Measurements from ENCODE around the gene FKBP1A. TPM values are rescaled to one million over a fixed set of nuclear protein-coding genes. Genes with fewer than 3 reads are reported as not detected.
A peak's percentile ranks its signal among the peaks of the same experiment; 100 is the strongest.

Gene FKBP1A
- total RNA-seq, 2 experiments from 2014 or later = 259 to 282 TPM

GRCh38 chr20:1338096-1338495 is 54.8 kb downstream of the FKBP1A start:
- peaks cover 16% of the 10 kb centered on the region for H3K36me3 Mint-ChIP-seq (ENCODE audit: low read depth)
- intact Hi-C loops (cut with micrococcal nuclease) = no loop called here
- TF ChIP-seq CTCF (IDR thresholded peaks at IDR 0.05) = no peak
- ChIA-PET CTCF (no interaction called here), POLR2A (interaction anchor here (0.7 kb wide), 1 partner anchor 9 kb away, joined by 3 read pairs; no protein-coding TSS in a partner anchor)
- no peak overlapping the region for H3K27ac Mint-ChIP-seq
- H3K4me1 Mint-ChIP-seq (ENCODE audit: low read depth) = peaks cover 27% of the 10 kb centered on the region
- ATAC-seq (no peak), DNase-seq (no peak)
- no peaks in the 10 kb centered on the region for H3K9me3 Mint-ChIP-seq
- H3K27me3 Mint-ChIP-seq = no peaks in the 10 kb centered on the region
- H3K4me3 Mint-ChIP-seq = no peak overlapping the region

- ChIA-PET CTCF (no interaction called here), POLR2A (interaction anchor here (0.7 to 1.3 kb wide), 2 partner anchors 8 to 23 kb away, joined by 3 read pairs; no protein-coding TSS in a partner anchor)
- intact Hi-C loops (cut with micrococcal nuclease) = no loop called here
- H3K27ac Mint-ChIP-seq = no peak overlapping the region
- TF ChIP-seq CTCF (IDR thresholded peaks at IDR 0.05) = no peak
- no peak for ATAC-seq
- no peaks in the 10 kb centered on the region for H3K27me3 Mint-ChIP-seq
- no peaks in the 10 kb centered on the region for H3K9me3 Mint-ChIP-seq
- DNase-seq = no peak
- no peak overlapping the region for H3K4me3 Mint-ChIP-seq
- H3K36me3 Mint-ChIP-seq (ENCODE audit: low read depth) = peaks cover 23% of the 10 kb centered on the region
- H3K4me1 Mint-ChIP-seq (ENCODE audit: low read depth) = peaks cover 32% of the 10 kb centered on the region
Measured at GRCh38 chr20:1337441-1337840, 55.4 kb downstream of the FKBP1A start.

GRCh38 chr20:1336699-1337367 is 56.0 kb downstream of the FKBP1A start:
- ChIA-PET CTCF (interaction anchor here (0.9 kb wide), 1 partner anchor 228 kb away, joined by 4 read pairs; no protein-coding TSS in a partner anchor), POLR2A (interaction anchor here (0.6 to 2.2 kb wide), 3 partner anchors 11 to 55 kb away, joined by 3 to 11 read pairs (median 3); no protein-coding TSS in a partner anchor)
- Mint-ChIP-seq H3K27me3 (no peaks in the 10 kb centered on the region), H3K9me3 (no peaks in the 10 kb centered on the region), H3K4me3 (peak overlapping the region; percentile 26), H3K4me1 (ENCODE audit: low read depth) (peaks cover 33% of the 10 kb centered on the region), H3K36me3 (ENCODE audit: low read depth) (peaks cover 28% of the 10 kb centered on the region), H3K27ac (peak overlapping the region; percentile 84)
- intact Hi-C loops (cut with micrococcal nuclease) = no loop called here
- no peak for TF ChIP-seq CTCF (IDR thresholded peaks at IDR 0.05)
- DNase-seq (peak; percentile 31), ATAC-seq (peak; percentile 68)

GRCh38 chr20:1335961-1336698 is 56.7 kb downstream of the FKBP1A start:
- no peak for TF ChIP-seq CTCF (IDR thresholded peaks at IDR 0.05)
- DNase-seq (peak; percentile 49), ATAC-seq (peak; percentile 87)
- H3K9me3 Mint-ChIP-seq = no peaks in the 10 kb centered on the region
- H3K4me1 Mint-ChIP-seq (ENCODE audit: low read depth) = peaks cover 35% of the 10 kb centered on the region
- POLR2A ChIA-PET = interaction anchor here (0.6 to 2.2 kb wide), 4 partner anchors 10 to 57 kb away, joined by 3 to 11 read pairs (median 3); no protein-coding TSS in a partner anchor
- H3K27me3 Mint-ChIP-seq = no peaks in the 10 kb centered on the region
- intact Hi-C loops (cut with micrococcal nuclease) = no loop called here
- H3K36me3 Mint-ChIP-seq (ENCODE audit: low read depth) = peaks cover 32% of the 10 kb centered on the region
- H3K27ac Mint-ChIP-seq = peak overlapping the region; percentile 84
- CTCF ChIA-PET = interaction anchor here (0.9 kb wide), 2 partner anchors 227 to 428 kb away, joined by 3 to 4 read pairs; no protein-coding TSS in a partner anchor
- no peak overlapping the region for H3K4me3 Mint-ChIP-seq

- no peak for ATAC-seq
- Mint-ChIP-seq H3K9me3 (no peaks in the 10 kb centered on the region), H3K4me1 (ENCODE audit: low read depth) (peaks cover 47% of the 10 kb centered on the region), H3K4me3 (no peak overlapping the region), H3K36me3 (ENCODE audit: low read depth) (peaks cover 38% of the 10 kb centered on the region), H3K27ac (no peak overlapping the region), H3K27me3 (no peaks in the 10 kb centered on the region)
- ChIA-PET CTCF (no interaction called here), POLR2A (no interaction called here)
- intact Hi-C loops (cut with micrococcal nuclease) = no loop called here
- TF ChIP-seq CTCF (IDR thresholded peaks at IDR 0.05) = no peak
- no peak for DNase-seq
Measured at GRCh38 chr20:1334761-1335160, 58.1 kb downstream of the FKBP1A start.

All from activated CD8-positive, alpha-beta T cell treated with anti-CD3 and anti-CD28 coated beads for 36 hours (primary cell).